Neural cell (in vitro differentiated cells): Measurements from ENCODE around the gene TGM5.

Experiments
- EZH2 ChIP-seq: fragments of 200-600, 300-800 bp; shearing (Covaris generic), sonication (generic); IDR thresholded peaks from 2 replicates; pipeline ENCODE4 v1.6.1; 2014; ENCODE audit warnings: antibody characterized with exemption, low read length, borderline replicate concordance, mild to moderate bottlenecking; ENCODE audit not compliant: insufficient read depth, poor library complexity, severe bottlenecking
- POLR2AphosphoS5 ChIP-seq: IDR thresholded peaks from 2 replicates; pipeline ENCODE4 v1.6.1; 2012
- RAD21 ChIP-seq: fragments of 450-650 bp; conservative IDR thresholded peaks from 2 replicates; pipeline ENCODE4 v1.6.1; 2014; ENCODE audit warnings: antibody characterized with exemption, mild to moderate bottlenecking, moderate library complexity
- TF ChIP-seq, protein P1 (sequence below): fragments of 450-650 bp; IDR thresholded peaks from 2 replicates; pipeline ENCODE4 v1.5.1; 2014; ENCODE audit warnings: antibody characterized with exemption, mild to moderate bottlenecking, moderate library complexity; ENCODE audit not compliant: poor library complexity, severe bottlenecking

DNA sequence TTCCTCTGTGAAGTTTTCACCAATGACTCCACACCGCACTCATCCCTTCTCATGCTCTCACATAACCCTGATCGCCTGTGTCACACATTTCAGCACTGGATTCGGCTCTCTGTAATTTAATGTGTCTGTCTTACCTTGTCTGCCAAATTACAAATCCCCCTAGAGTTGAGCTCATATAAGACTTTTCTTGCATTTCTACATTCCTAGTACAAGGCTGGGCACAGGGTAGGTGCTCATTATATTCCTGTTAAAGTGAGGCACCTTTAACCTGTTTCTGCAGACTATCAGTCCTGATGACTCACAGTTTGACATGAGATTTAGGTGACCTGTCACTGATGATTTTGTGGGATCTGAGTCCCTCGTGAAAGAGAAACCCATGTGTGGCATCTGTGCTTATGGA lies 22.6 kb downstream of the TGM5 start:
- TF ChIP-seq POLR2AphosphoS5 (no peak), RAD21 (no peak), EZH2 (no peak)
- TF ChIP-seq, protein P1, sequence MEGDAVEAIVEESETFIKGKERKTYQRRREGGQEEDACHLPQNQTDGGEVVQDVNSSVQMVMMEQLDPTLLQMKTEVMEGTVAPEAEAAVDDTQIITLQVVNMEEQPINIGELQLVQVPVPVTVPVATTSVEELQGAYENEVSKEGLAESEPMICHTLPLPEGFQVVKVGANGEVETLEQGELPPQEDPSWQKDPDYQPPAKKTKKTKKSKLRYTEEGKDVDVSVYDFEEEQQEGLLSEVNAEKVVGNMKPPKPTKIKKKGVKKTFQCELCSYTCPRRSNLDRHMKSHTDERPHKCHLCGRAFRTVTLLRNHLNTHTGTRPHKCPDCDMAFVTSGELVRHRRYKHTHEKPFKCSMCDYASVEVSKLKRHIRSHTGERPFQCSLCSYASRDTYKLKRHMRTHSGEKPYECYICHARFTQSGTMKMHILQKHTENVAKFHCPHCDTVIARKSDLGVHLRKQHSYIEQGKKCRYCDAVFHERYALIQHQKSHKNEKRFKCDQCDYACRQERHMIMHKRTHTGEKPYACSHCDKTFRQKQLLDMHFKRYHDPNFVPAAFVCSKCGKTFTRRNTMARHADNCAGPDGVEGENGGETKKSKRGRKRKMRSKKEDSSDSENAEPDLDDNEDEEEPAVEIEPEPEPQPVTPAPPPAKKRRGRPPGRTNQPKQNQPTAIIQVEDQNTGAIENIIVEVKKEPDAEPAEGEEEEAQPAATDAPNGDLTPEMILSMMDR, result no peak
